Gastroesophageal sphincter (tissue), 3 donors: ENCODE data around the gene WWC1.

ENCODE experiments used
- POLR2AphosphoS5 ChIP-seq: sonication (generic); formaldehyde crosslinking; IDR thresholded peaks from one replicate; pipeline ENCODE4 v1.6.1; 2017; ENCODE audit warnings: antibody characterized with exemption
- TF ChIP-seq, protein P1 (sequence below), 4 experiments: fragments of 200-600 bp in 2 of 4; fragments of 450-650 bp in 2 of 4; sonication (generic) in 1 of 4; IDR thresholded peaks; one replicate each; pipeline ENCODE4 v1.5.1; 2017 to 2019; ENCODE audit warnings: antibody characterized with exemption in 4 of 4, mild to moderate bottlenecking in 2 of 4, moderate library complexity in 2 of 4

DNA sequence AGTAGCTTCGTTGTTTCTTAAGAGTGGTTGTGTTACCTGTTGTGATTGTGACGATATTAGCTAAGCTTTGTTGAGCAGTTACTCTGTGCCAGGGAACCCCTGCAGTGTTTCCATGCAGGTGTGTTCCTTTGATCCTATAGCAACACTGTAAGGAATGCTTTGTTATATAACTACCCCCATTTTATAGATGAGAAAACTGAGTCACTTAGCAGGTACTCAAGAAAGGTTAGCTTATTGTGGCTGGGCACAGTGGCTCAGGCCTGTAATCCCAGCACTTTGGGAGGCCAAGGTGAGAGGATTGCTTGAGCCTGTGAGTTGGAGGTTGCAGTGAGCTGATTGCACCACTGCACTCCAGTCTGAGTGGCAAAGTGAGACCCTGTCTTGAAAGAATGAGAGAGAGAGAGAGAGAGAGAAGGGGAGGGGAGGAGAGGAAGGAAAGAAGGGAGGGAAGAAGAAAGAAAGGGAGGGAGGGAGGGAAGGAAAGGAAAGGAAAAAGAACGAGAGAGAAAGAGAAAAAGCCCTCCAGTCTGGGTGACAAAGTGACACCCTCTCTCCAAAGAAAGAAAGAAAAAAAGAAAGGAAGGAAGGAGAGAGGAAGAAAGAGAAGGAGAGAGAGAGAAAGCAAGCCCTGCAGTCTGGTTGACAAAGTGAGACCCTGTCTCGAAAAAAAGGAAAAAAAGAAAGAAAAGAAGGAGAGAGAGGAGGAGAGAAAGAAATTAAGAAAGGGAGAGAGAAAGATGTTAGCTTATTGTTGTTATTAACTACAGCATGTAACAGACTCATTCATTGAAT is 109.2 kb downstream of the WWC1 start:
- TF ChIP-seq POLR2AphosphoS5: no peak
- TF ChIP-seq, protein P1, sequence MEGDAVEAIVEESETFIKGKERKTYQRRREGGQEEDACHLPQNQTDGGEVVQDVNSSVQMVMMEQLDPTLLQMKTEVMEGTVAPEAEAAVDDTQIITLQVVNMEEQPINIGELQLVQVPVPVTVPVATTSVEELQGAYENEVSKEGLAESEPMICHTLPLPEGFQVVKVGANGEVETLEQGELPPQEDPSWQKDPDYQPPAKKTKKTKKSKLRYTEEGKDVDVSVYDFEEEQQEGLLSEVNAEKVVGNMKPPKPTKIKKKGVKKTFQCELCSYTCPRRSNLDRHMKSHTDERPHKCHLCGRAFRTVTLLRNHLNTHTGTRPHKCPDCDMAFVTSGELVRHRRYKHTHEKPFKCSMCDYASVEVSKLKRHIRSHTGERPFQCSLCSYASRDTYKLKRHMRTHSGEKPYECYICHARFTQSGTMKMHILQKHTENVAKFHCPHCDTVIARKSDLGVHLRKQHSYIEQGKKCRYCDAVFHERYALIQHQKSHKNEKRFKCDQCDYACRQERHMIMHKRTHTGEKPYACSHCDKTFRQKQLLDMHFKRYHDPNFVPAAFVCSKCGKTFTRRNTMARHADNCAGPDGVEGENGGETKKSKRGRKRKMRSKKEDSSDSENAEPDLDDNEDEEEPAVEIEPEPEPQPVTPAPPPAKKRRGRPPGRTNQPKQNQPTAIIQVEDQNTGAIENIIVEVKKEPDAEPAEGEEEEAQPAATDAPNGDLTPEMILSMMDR (IDR thresholded peaks at IDR 0.05): no peak
